GM19035 (cell line): Measurements from ENCODE around the gene FLOT2.
"Not testable (repeated sequence)": the region's sequence is repeated elsewhere in the genome, so short reads cannot be mapped to it uniquely, and the experiment has no call there.

Experiments used
- ATAC-seq: cut with Tn5 transposase; IDR thresholded peaks from one replicate; pipeline ENCODE4 v1.9.1; 2021; ENCODE audit not compliant: unreplicated experiment

FLOT2 gene

DNA sequence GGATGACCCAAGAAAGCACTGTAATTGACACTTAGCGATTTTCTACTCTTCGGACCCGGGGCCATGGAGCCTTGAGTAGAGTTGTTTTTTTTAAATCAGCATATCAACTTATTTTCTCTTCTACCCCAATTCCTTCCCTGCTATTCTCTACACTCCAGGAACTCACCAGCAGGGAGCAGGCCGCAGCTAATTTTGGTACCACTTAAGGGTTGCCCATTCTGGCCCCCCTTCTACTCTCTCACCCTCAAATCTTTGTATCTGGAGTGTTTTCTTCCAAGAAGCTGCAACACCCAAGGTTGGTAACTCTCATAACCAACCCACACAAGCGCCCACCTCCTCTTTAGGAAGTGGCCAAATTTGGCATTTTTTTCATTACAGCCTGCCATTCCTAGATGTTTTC lies 48.3 kb downstream of the FLOT2 start:
- ATAC-seq: no peak

DNA sequence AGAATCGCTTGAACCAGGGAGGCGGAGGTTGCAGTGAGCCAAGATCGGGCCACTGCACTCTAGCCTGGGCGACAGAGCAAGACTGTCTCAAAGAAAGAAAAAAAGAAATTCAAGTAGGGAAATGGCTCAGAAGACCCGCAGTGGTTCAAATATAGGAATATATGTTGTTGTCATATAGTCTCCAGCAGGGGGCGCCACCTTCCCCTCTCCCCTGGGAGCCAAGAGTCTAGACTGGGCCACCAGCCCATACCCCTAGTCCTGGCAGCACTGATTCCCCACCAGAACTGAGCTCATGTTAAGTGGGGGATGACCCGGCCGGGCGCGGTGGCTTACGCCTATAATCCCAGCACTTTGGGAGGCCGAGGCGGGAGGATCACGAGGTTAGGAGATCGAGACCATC lies 48.9 kb downstream of the FLOT2 start:
- not testable (repeated sequence) for ATAC-seq

DNA sequence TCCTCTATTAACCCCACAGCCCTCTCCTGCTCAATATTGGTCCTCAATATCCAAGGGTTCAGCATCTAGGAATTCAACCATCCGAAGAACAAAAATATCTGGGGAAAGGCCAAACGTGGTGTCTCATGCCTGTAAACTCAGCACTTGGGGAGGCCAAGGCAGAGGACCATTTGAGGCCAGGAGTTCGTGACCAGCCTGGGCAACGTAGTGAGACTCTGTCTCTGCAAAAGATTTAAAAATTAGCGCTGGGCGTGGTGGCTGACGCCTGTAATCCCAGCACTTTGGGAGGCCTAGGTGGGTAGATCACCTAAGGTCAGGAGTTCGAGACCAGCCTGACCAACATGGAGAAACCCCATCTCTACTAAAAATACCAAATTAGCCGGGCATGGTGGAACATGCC lies 50.8 kb downstream of the FLOT2 start:
- not testable (repeated sequence) for ATAC-seq

DNA sequence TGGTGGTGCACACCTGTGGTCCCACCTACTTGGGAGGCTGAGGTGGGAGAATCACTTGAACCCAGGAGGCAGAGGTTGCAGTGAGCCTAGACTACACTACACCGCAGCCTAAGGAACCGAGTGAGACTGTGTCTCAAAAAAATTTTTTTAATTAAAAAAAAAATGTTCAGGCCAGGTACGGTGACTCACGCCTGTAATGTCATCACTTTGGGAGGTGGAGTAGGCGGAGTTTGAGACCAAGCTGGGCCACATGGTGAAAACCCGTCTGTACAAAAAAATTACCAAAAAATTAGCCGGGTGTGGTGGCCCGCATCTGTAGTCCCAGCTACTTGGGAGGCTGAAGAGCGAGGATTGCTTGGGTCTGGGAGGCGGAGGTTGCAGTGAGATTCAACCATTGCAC lies 51.3 kb downstream of the FLOT2 start:
- no peak for ATAC-seq

DNA sequence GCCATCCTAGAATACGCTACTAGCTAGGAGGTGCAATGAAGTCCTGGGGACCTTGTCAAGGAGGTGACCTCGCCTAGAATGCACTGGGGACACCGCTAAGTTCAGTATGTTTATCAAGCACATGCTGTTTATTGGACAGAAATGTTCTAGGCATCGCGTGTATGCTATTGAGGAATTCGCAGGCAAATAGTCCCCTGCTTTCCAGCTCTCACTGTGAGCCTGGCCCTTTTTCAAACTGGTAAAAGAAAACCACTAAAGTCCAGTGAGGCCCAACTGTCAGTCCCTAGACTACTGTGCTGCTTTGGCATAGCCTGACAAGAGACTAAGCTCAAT lies 53.8 kb downstream of the FLOT2 start:
- no peak for ATAC-seq

DNA sequence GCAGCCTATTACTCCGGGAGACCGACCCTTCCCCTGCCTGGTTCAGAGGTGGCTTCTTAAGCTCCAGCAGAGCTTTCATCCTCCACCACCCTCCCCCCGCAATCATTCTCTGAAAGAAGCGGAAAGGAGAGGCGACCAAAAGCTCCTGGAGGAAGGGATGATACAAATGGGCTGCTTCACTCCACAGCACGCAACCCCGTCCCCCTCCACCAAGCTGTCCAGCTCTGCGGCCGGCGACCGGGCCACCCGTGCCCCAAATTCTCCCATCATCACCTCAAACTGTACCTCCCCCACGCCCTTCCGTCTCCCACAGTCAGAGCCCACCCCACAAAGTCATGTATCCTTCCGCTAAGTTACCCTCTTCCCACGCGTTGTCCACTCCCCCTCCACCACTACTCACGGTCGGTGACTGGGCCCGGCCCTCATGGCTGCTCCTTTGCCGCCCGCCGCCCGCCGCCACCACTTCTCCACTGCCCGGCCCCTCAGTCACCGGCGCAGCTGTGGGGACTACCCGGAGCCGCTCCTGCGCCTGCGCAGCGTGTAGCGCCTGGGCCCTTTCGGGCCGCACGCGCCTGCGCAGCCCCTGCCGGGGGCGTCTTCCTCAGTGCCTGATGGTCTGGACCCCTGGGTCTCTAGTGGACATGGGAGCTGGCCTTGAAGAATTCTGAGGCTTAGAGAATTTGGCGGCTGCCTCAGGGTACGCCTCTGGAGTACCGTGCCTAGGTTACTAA lies 55.1 kb downstream of the FLOT2 start, which contains the start of gene FAM222B:
Gene FAM222B (minus strand): TSS at position 509 of the 731 bp plus-strand sequence. CDS start 76,123 bp downstream, outside the sequence.
- peak; percentile 86 for ATAC-seq

DNA sequence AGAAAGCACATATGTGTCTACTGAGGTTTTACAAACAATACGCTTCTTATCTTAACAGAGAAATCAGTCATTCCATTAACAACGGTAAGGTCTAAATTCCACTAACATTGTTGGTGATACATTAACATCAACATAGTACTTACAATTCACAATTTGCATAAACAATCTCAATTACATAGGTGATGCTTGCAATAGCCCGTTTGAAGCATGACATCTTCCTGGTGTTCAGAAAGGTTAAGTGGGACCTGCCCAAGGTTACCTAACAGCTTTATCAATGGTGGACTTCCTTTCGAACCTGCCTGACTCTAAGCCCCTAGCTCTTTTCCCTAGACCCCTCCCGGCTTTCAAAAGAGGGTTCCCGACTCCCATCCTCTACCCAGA lies 55.6 kb downstream of the FLOT2 start:
- ATAC-seq: no peak

DNA sequence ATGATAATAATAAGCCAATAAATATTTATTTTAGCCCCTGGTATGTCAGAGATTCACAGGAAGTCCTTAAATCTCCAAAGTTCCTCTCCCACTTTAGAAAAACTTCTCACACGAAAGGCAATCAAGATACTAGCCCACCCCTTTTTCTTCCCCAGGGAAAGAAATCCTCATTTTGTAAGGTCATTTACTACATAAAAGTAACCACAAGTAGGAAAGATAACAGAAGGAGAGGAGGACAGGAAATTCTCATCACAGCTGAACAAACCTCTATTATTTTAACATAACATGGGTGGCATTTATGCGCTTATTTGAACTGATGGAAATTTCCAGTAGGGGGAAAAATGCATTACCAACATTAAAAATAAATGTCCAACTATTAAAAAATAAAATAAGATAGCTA lies 58.3 kb downstream of the FLOT2 start:
- no peak for ATAC-seq

DNA sequence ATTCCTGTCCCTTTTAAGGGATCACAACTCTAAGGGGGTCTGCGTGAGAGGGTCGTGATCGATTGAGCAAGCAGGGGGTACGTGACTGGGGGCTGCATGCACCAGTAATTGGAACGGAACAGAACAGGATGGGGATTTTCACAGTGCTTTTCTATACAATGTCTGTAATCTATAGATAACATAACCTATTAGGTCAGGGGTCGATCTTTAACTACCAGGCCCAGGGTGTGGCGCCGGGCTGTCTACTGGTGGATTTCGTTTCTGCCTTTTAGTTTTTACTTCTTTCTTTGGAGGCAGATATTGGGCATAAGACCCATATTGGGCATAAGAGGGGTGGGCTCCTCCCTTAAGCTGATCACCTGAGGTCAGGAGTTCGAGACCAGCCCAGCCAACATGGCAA lies 61.0 kb downstream of the FLOT2 start:
- ATAC-seq: not testable (repeated sequence)

DNA sequence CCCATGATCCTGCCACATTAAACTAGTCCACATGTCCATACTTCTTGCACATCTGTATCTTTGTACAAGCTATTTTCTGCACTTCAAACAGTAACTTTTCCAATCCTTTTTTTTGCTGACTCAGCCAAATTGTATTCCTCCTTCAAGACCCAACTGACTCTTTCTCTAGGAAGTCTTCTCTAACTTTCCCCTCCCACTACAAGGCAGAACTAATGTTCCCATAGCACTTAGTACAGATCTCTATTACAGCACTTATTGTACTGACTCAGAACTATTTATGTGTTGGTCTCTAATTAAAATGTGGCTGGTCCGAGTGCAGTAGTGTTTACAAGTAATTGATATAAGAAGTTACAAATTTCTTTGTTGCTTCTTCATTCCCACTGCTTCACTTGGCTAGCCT lies 63.1 kb downstream of the FLOT2 start:
- ATAC-seq: no peak
